Activated CD4-positive, alpha-beta T cell treated with anti-CD3 and anti-CD28 coated beads for 36 hours (primary cell): ENCODE measurements around the gene PTGER3. TPM values are rescaled to one million over a fixed set of nuclear protein-coding genes. Genes with fewer than 3 reads are reported as not detected.

Experiments
- ATAC-seq: fragments of 200-7000 bp; cut with Tn5 transposase; one replicate; pipeline ENCODE4 v1.10.0; 2021; ENCODE audit warnings: mild to moderate bottlenecking, moderate library complexity
- CTCF ChIA-PET: fragments of 350-600 bp; sonication (Branson Sonifier 250); formaldehyde crosslinking; loops from one replicate; lab custom pipeline; 2021; ENCODE audit warnings: antibody characterized with exemption; lab: Charles Lee
- POLR2A ChIA-PET: fragments of 350-600 bp; sonication (Branson Sonifier 250); formaldehyde crosslinking; loops from one replicate; lab custom pipeline; 2021; ENCODE audit warnings: antibody characterized with exemption, inconsistent platforms; lab: Charles Lee
- DNase-seq: peaks from one replicate; pipeline ENCODE4 v3.0.0-alpha.2; 2020
- H3K27ac Mint-ChIP-seq: one replicate; pipeline ENCODE4 v1.8.0; 2021; ENCODE audit warnings: mixed read lengths
- H3K27me3 Mint-ChIP-seq: one replicate; pipeline ENCODE4 v1.8.0; 2021; ENCODE audit warnings: mixed read lengths
- H3K36me3 Mint-ChIP-seq: one replicate; pipeline ENCODE4 v1.8.0; 2021; ENCODE audit warnings: low read depth, mixed read lengths
- H3K4me1 Mint-ChIP-seq: one replicate; pipeline ENCODE4 v1.8.0; 2021; ENCODE audit warnings: mixed read lengths
- H3K4me3 Mint-ChIP-seq: one replicate; pipeline ENCODE4 v1.8.0; 2021; ENCODE audit warnings: mild to moderate bottlenecking, moderate library complexity, mixed read lengths
- H3K9me3 Mint-ChIP-seq: one replicate; pipeline ENCODE4 v1.8.0; 2021; ENCODE audit warnings: low read depth, mixed read lengths
- intact Hi-C, 2 experiments: fragments of 100-400 bp; cut with DNase I in 1 of 2; cut with micrococcal nuclease in 1 of 2; formaldehyde crosslinking; loops; one replicate each; pipeline versions ENCODE4 v1.14.2 to v1.15.1; 2022 to 2024; cut with DNase I, micrococcal nuclease
- total RNA-seq, 2 experiments: library from RNA; stranded (reverse); gene quantifications; one replicate each; pipeline ENCODE4 v1.2.3, GENCODE V29; 2021

PTGER3 gene
- total RNA-seq, 2 experiments from 2014 or later, result not detected

DNA sequence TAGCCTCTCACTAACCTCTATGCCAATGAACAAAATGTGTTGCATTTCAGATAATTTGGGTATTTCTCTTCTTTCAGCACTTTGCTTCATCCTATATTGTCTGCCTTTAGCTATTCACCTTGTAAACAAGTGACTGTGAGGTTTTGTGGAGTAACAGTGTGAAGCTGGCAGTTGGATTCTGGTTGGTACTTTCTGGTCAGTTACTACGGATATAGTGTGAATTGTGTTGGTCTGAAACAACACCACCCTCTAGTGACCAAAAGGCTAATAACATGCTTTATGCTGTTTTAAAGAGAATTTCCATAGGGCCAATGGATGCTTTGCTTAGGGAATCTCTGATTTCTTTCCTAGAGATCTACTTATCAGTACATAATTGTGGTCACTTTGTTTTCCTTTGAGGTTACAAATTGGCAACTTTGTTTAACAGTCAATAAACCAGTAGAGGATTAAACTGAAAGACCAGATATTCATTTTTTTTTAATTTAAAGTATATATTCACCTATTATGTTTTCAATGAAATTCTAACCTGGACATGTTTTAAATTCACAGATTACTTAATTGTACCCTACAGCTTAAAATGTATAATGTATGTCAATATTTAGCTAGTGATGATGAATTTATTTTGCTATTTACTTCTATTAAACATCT, 2.5 kb upstream of the PTGER3 start:
- H3K4me1 Mint-ChIP-seq, result peaks cover 19% of the 10 kb centered on the region
- no peak overlapping the region for H3K4me3 Mint-ChIP-seq
- POLR2A ChIA-PET, result no interaction called here
- no peaks in the 10 kb centered on the region for H3K9me3 Mint-ChIP-seq
- CTCF ChIA-PET, result interaction anchor here (0.7 to 2.8 kb wide), 7 partner anchors 11 to 840 kb away, joined by 3 to 14 read pairs (median 3); partner anchors contain the start of gene ZRANB2
- no peak overlapping the region for H3K27ac Mint-ChIP-seq
- H3K27me3 Mint-ChIP-seq, result peaks cover 30% of the 10 kb centered on the region
- no peak for DNase-seq
- H3K36me3 Mint-ChIP-seq, result no peaks in the 10 kb centered on the region
- intact Hi-C loops, result loop anchor here (1.0 to 5.0 kb wide), 3 partner anchors 365 to 918 kb away; no protein-coding TSS in a partner anchor
- peak; percentile 59 for ATAC-seq

DNA sequence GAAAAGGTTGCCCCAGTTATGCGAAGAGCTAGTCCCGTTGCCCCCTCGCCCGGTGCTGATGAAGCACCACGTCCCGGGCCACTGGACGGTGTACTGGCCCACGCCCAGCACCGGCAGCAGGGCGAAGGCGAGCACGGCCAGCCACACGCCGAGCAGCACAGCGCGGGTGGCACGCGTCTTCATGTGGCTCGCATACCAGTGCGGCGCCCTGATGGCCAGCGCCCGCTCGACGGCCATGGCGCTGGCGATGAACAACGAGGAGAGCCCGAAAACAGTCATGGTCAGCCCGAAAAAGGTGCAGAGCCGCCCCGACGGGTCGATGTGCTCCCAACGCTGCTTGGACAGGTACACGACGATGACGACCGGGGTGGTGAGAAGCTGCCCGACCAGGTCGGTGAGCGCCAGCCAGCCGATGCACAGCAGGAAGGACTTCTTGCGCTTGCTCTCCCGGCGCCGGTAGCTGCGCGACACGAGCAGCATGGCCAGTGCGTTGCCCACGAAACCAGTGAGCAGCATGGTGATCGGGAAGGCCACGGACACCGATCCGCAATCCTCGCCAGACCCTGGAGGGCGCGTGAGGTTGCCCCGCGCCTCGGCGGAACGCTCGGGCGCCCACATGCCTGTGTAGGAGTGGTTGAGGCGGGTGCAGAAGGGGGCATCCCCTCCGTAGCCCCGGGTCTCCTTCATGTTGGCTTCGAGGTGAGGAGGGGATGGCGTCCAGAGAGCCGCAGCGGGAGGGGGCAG, 553 bp downstream of the PTGER3 start:
- H3K27me3 Mint-ChIP-seq, result peaks cover 33% of the 10 kb centered on the region
- intact Hi-C loops, result loop anchor here in 1 of 2 experiments (5.0 kb wide), 1 partner anchor 915 kb away; no protein-coding TSS in a partner anchor

DNA sequence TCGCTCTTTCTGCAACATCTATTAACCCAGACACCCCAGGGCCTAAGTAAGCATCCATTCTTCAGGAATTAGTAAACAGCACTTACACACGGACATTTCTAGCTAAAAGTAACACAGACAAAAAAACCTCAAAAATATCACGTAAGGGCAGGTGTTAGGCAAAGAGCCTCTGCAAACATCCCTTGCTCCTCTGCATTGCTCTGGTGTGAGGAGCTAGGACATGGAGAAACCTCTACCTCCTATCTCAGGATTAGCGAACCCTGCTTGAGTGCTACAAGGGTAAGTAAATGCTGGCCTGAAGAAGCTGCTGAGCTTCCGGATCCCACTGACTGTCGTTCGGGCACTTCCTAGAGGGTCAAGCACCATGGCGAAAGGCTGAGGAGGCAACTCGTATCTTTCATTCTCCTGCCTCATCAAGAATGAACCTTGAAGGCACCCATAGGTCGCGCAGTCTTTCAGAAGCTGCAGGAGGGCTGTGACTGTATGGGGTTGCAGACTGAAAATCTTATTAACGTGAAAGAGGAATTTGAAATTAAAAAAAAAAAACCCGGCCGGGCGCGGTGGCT, 2.1 kb downstream of the PTGER3 start:
- Mint-ChIP-seq H3K36me3 (no peaks in the 10 kb centered on the region), H3K9me3 (no peaks in the 10 kb centered on the region), H3K4me1 (peaks cover 19% of the 10 kb centered on the region), H3K27me3 (peaks cover 36% of the 10 kb centered on the region), H3K27ac (no peak overlapping the region), H3K4me3 (no peak overlapping the region)
- ChIA-PET POLR2A (no interaction called here), CTCF (no interaction called here)
- no peak for DNase-seq
- intact Hi-C loops, result loop anchor here in 1 of 2 experiments (5.0 kb wide), 1 partner anchor 913 kb away; no protein-coding TSS in a partner anchor
- ATAC-seq, result no peak

More for the DNA sequence above, 553 bp downstream of the PTGER3 start:
- ATAC-seq (peak; percentile 52), DNase-seq (peak; percentile 43)
- H3K9me3 Mint-ChIP-seq, result no peaks in the 10 kb centered on the region
- no peak overlapping the region for H3K27ac Mint-ChIP-seq
- H3K4me3 Mint-ChIP-seq, result peak overlapping the region; percentile 66
- ChIA-PET POLR2A (no interaction called here), CTCF (interaction anchor here (1.6 to 1.8 kb wide), 2 partner anchors 27 to 362 kb away, joined by 3 to 10 read pairs; no protein-coding TSS in a partner anchor)
- no peaks in the 10 kb centered on the region for H3K36me3 Mint-ChIP-seq
- peaks cover 19% of the 10 kb centered on the region for H3K4me1 Mint-ChIP-seq

DNA sequence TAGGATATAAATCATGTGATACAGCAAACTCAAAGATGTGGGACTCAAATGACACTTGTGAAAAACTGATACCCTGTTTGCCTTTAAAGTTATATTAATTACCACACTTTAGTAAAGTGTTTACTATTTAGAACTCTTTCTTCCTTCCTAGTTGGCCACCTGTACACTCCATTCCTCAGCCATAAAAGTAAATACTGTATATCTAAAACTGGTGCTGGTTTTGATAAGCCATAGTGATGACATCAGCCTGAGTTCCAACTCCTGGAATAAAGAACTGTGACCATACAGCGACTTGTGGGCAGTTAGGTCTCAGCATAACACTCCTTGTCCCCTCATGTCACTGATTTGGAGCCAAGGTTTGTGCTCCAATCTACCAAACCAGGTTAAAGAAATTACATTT, 2.8 kb downstream of the PTGER3 start:
- CTCF ChIA-PET, result no interaction called here
- ATAC-seq (no peak), DNase-seq (no peak)
- no peaks in the 10 kb centered on the region for H3K36me3 Mint-ChIP-seq
- H3K4me1 Mint-ChIP-seq, result peaks cover 17% of the 10 kb centered on the region
- peaks cover 36% of the 10 kb centered on the region for H3K27me3 Mint-ChIP-seq
- POLR2A ChIA-PET, result no interaction called here
- no peaks in the 10 kb centered on the region for H3K9me3 Mint-ChIP-seq
- intact Hi-C loops, result loop anchor here in 1 of 2 experiments (5.0 kb wide), 1 partner anchor 913 kb away; no protein-coding TSS in a partner anchor
- H3K27ac Mint-ChIP-seq, result no peak overlapping the region
- no peak overlapping the region for H3K4me3 Mint-ChIP-seq

DNA sequence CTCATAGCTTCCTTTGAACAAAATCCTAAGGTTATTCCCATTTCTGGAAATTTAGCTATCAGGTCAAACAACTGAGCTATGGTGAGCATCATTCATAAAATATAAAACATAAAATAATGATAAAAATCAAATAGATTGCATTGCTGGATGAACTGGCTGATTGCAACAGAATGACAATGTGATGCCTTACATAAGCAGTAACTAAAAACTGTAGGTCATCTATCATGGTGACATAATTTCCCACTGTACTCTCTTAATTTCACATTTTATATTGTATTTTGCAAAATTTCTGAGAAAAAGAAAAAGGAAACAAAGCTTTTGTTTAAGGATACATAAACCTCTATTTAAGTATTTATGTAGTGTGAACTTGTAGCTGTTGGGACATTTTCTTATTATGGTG, 4.6 kb downstream of the PTGER3 start:
- ChIA-PET CTCF (interaction anchor here (0.6 kb wide), 1 partner anchor 358 kb away, joined by 3 read pairs; no protein-coding TSS in a partner anchor), POLR2A (no interaction called here)
- Mint-ChIP-seq H3K27ac (no peak overlapping the region), H3K4me3 (no peak overlapping the region), H3K36me3 (no peaks in the 10 kb centered on the region), H3K9me3 (no peaks in the 10 kb centered on the region), H3K27me3 (peaks cover 38% of the 10 kb centered on the region), H3K4me1 (peaks cover 16% of the 10 kb centered on the region)
- ATAC-seq (no peak), DNase-seq (no peak)
- intact Hi-C loops, result no loop called here

DNA sequence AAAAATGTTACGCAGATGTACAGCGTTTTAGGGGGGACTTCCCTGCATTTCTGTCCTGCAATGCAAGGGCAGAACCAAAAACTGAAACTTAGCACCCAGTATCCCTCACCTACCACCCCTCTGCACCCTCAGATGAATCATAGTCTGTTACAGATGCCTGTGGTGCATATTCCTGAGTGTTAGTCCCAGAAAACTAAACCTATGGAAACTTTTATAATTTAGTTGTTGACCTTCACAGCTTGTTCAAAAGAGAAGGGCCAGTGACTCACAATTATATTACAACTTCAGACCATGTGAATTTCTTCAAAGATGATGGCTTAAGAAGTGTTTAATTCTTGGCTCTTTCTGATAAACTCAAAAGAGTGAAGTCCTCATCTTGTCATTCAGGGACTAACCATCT, 5.8 kb downstream of the PTGER3 start:
- Mint-ChIP-seq H3K4me1 (peaks cover 6% of the 10 kb centered on the region), H3K9me3 (no peaks in the 10 kb centered on the region), H3K36me3 (no peaks in the 10 kb centered on the region), H3K4me3 (no peak overlapping the region), H3K27me3 (peaks cover 32% of the 10 kb centered on the region), H3K27ac (no peak overlapping the region)
- intact Hi-C loops, result no loop called here
- DNase-seq, result no peak
- ChIA-PET CTCF (no interaction called here), POLR2A (no interaction called here)
- ATAC-seq, result no peak

DNA sequence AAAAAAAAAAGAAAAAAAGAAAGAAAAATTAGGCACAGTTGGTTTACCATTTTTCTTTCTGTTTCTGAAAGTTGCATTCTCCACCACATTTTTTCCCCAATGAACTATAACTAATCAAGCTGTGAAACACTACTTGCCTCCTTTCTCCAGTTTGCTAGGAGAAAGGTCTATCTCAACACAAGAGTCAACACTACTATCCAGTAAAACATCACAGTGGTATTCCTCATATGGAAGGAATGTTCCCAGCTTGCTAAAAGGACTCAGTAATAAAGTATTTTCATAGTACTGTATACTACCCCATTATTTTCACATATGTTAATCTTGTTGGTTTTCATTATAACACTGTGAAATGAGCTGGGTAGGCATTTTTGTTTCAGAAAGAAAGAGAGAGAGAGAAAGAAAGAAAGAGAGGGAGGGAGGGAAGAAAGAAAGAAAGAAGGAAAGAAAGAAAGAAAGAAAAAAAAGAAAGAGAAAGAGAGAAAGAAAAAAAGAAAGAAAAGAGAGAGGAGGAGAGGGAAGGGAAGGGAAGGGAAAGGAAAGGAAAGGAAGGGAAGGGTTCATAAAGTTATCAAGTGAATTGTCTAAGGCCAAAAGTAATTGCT, 7.9 kb downstream of the PTGER3 start:
- POLR2A ChIA-PET, result no interaction called here

DNA sequence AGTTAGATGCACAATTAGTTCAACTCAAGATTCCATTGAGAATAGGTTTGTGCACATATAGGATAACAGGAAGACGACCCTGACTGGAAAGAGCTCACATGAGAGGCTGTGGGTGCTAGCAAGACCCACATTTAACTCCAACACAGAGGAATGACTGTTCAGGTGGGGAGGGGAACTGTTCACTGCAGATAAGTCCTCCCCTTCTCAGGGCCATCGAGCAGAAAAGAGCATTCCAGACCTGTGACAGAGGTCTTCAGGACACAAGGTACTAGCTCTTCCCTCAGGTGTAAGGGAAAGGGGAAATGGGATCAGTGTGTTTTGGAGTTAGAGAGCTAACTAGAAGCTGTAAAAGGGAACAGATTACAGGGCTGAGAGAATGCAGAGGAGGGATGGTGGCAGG, 8.7 kb downstream of the PTGER3 start:
- CTCF ChIA-PET, result interaction anchor here (1.1 kb wide), 1 partner anchor 10 kb away, joined by 3 read pairs; no protein-coding TSS in a partner anchor

More for the DNA sequence above, 7.9 kb downstream of the PTGER3 start:
- no peaks in the 10 kb centered on the region for H3K9me3 Mint-ChIP-seq
- no peak overlapping the region for H3K4me3 Mint-ChIP-seq
- DNase-seq (no peak), ATAC-seq (no peak)
- no peak overlapping the region for H3K27ac Mint-ChIP-seq
- no peaks in the 10 kb centered on the region for H3K4me1 Mint-ChIP-seq
- CTCF ChIA-PET, result interaction anchor here (1.1 kb wide), 1 partner anchor 10 kb away, joined by 3 read pairs; no protein-coding TSS in a partner anchor
- peaks cover 25% of the 10 kb centered on the region for H3K27me3 Mint-ChIP-seq
- intact Hi-C loops, result no loop called here
- no peaks in the 10 kb centered on the region for H3K36me3 Mint-ChIP-seq

DNA sequence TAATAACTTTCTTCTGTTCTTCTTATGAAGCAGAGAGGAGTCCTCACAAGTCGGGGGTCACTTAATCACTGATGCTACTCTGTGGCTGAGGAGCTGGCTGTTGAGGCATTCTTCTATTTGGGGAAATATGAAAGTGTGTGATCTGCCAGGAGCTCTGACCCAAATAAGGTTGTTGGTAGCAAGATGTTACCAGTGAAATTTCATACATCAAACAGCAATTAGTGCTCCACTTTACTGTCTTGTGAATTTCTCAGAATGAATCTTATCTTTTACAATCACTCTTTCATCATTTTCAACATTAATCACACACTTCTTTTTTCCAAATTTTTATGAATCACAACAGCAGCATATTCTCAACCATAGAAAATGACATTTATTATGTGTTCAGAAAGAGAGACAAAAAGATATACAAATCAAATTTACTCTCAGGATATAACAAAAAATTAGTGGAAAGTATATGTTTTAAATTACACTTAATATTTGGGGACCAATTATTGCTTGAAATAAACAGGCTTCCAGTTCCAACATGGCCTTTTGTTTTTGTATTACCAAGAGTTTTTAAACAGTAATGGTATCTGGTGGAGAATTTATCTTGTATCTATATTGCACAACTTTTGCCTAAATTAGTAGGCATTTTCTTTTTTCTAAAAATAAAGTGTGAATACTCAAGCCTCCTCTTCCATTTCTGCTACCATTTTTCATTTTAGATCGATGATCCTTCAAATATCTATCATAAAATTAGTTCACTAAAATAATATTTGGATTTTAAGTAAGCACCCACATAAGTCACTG, 9.6 kb downstream of the PTGER3 start:
- H3K36me3 Mint-ChIP-seq, result no peaks in the 10 kb centered on the region
- no peaks in the 10 kb centered on the region for H3K9me3 Mint-ChIP-seq
- intact Hi-C loops, result no loop called here
- DNase-seq (no peak), ATAC-seq (peak; percentile 23)
- peaks cover 25% of the 10 kb centered on the region for H3K27me3 Mint-ChIP-seq
- CTCF ChIA-PET, result no interaction called here
- H3K4me1 Mint-ChIP-seq, result no peaks in the 10 kb centered on the region
- POLR2A ChIA-PET, result no interaction called here
- no peak overlapping the region for H3K4me3 Mint-ChIP-seq
- no peak overlapping the region for H3K27ac Mint-ChIP-seq

More for the DNA sequence above, 8.7 kb downstream of the PTGER3 start:
- intact Hi-C loops, result no loop called here
- DNase-seq, result no peak
- Mint-ChIP-seq H3K4me1 (no peaks in the 10 kb centered on the region), H3K27ac (no peak overlapping the region), H3K9me3 (no peaks in the 10 kb centered on the region), H3K4me3 (no peak overlapping the region), H3K27me3 (peaks cover 25% of the 10 kb centered on the region), H3K36me3 (no peaks in the 10 kb centered on the region)
- POLR2A ChIA-PET, result no interaction called here
- no peak for ATAC-seq

DNA sequence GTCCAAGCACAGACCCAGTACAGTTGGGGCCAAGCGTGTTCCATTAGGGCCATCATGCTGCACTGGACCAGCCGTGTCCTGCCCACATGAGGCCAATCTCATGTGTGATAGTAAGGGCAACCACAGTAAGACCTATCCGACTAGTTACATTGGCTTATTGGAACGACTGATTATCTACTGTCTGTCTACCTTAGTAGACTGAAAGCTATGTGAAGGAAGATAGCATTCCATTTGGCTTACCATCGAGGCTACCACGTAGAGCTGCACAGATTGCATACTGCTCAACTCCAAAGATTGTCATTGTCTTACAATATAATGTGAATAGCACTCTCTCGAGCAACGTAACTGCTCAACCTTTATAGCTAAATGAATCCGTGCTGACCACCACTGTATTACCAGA, 10.6 kb downstream of the PTGER3 start:
- no peak overlapping the region for H3K27ac Mint-ChIP-seq
- ChIA-PET POLR2A (no interaction called here), CTCF (no interaction called here)
- ATAC-seq (no peak), DNase-seq (no peak)
- intact Hi-C loops, result no loop called here
- H3K4me3 Mint-ChIP-seq, result no peak overlapping the region
- no peaks in the 10 kb centered on the region for H3K4me1 Mint-ChIP-seq
- H3K36me3 Mint-ChIP-seq, result no peaks in the 10 kb centered on the region
- H3K9me3 Mint-ChIP-seq, result no peaks in the 10 kb centered on the region
- peaks cover 25% of the 10 kb centered on the region for H3K27me3 Mint-ChIP-seq
